TTC549 (cell line): ENCODE data around the gene MAP1B.
"Not testable (repeated sequence)": the region's sequence is repeated elsewhere in the genome, so short reads cannot be mapped to it uniquely, and the experiment has no call there.

ENCODE experiments used
- FAIRE-seq: peaks from 2 replicates; lab custom pipeline; 2012; peaks lifted over from hg19 to GRCh38; lab: Jason Lieb, UNC

MAP1B gene

DNA sequence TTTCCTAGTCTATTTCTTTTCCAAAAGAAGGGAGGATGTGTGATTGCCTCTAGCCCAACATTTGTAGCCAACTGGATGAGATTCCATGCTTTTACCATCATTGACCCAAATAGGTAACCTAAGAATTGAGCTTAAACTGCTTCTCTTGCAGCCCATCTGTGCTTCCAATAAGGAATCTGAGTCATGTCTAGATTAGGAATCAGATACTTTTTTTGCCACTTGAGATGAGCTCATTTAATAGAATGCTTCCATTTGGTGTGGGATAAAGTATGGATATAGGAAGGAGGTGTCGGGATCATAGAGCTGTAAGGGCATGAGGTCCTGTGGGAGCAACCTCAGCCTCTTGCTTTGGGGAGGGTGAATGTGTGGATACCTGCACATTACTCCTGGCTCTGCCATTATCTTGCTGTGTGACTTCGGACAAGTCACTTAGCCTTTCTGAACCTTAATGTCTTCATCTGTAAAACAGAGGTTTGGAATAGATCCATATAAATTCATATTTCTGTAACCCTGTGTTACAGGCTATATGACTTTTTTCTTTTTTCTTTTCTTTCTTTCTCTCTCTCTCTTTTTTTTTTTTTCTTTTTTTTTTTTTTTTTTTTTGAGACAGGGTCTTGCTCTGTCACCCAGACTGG is 56.2 kb downstream of the MAP1B start:
- FAIRE-seq = no peak

DNA sequence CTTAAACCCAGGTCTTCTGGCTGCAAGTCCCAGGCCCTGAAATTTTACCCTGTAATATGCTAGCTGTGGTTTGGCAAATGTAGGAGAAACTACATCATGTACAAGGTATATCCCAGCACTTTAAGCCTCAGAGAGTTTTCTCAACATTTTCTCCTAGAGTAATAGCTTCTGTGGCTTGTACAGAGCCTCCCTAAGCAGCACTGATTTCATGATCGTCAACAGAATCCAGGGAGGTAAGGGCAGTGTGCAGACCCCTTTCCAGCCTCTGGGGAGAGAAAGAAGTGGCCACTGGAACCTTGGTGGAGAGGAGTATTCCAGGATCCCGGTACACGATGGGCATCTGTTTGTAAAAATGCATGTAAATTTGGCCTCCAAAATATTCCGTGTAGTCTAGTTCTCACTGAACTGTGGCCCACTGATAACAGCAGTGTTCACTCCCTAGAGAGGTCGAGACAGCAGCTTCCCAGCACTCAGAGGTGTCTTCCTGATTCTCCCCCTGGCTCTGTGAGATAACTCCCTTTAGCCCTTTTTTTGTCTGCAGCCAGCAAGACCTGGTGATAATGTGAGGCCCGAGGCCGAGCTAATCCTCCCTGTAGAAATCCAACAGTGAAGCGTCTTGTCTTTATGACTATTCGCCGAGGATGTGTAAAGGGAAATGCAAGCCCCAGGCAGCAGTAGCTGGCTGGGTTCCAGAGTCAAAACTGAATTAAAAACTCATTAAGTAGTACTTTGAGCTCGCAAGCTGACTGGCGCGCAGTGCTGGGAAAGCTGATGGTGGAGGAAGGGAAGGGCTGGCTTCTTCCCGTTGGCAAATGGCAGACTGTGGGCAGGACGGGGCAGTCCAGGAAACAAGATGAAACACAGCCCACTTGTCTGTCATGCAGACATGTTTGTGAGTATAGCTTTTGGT is 59.0 kb downstream of the MAP1B start:
- no peak for FAIRE-seq

DNA sequence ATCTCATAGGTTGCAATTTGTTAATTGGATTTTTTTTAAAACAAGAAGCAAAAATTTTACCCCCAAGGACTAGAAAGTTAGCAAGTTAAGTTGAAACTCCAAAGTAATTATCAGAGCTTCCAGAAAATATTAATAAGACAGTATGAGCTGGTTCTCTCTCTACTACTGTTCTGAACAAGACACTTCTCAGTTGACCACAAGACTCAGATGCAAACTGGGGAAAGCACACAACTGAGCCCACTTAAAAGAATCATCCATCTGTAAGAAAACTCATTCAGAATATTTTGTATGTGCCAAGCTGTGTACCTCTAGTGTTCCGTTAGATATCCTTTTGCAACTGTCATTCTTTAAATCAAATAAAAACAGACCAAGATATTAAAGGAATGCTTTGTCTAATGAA is 60.0 kb downstream of the MAP1B start:
- FAIRE-seq = no peak

- FAIRE-seq = no peak
Observed at GRCh38 chr5:72167804-72168203, 60.5 kb downstream of the MAP1B start.

DNA sequence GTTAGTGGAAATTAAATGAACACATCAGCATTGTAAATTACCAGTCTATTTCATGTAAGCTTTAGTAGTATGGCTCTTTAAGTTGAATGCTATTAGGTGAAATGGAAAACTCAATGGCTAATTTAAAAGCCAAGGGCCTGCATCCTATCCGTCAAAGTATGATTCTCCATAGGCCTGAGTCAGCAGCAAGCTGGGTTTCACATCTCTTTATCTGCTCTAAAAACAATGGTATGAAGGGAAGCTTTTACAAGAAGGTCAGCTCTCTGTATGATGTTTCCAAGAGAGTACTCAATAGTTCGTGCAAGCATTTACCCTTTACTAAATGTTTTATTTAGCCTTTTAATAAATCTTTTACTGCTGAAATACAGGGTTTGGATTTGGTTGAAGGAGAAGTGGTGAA is 62.8 kb downstream of the MAP1B start:
- no peak for FAIRE-seq

GRCh38 chr5:72171181-72171580 is 63.9 kb downstream of the MAP1B start:
- not testable (repeated sequence) for FAIRE-seq

DNA sequence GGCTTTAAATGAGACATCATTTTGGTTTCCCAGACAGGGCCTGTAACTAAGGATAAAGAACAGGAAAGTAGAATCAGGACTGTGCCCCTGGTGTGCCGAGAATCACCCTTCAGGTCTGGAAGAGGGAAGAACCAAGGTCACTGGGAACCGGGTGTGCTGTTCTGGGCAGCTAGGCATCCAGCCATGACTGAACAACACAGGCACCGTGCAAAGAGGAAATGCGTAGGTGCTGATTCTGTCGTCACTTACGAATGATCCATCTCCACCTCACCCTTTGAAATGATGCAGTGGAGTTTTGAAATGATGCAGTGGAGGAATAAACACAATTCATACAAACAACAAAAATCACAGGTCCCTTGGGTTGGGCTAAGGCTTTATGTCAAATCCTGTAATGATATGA is 64.4 kb downstream of the MAP1B start:
- no peak for FAIRE-seq

DNA sequence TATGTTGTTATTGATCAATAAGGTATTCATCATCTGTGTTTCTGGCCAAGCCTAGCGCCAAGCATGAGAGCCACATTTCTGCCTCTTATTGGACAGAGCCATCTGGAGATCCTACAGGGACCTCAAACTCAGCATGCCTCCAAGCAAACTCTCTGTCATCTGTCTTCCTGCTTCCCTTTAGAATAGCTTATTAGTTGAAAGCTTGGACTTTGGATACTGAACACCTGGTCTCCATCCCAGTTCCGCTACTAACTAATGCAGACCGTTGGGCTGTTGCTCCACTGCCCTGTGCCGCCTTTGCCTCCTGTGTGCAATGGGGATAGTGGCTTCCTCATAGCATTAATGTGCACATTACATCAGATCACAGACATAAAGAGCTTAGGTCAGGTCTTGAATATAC is 65.5 kb downstream of the MAP1B start:
- no peak for FAIRE-seq

- FAIRE-seq = no peak
Observed at GRCh38 chr5:72177538-72177937, 70.3 kb downstream of the MAP1B start.

DNA sequence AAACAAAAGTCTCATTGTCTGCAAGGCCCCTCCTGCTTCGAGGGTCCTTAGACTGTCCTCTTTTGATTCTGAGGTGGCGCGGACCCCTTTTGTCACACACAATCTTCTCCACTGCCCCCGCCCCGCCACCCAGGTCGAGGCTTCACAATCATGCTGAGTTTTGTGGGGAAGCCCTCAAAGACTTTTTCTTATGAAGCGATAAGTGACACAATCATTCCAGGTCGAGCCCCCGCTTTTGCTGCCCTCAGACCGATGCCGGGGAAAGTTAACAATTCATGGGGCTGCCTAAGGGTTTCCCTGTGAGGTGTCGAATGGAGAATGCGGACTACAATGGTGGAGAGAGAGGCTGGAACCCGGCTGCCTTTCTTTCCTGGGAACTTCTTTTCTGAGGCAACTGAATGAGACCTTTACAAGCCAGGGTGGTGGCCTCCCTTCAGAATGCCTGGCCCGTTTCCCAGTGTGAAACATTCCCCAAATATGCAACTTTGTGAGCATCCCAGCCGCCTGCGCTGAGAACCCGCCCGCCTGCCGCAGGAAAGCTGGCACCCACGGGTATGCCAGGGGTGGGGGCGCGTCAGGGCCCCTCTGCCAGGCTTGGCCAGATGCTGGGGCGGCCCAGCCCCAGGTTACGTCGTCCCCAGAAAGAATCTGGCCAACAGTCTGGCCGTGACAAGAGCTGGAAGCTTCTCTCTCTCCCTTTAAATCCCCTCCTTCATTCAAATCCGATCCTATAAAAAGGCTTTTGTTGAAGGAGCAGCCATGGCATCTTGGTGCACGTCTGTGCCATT is 71.9 kb downstream of the MAP1B start:
- no peak for FAIRE-seq

DNA sequence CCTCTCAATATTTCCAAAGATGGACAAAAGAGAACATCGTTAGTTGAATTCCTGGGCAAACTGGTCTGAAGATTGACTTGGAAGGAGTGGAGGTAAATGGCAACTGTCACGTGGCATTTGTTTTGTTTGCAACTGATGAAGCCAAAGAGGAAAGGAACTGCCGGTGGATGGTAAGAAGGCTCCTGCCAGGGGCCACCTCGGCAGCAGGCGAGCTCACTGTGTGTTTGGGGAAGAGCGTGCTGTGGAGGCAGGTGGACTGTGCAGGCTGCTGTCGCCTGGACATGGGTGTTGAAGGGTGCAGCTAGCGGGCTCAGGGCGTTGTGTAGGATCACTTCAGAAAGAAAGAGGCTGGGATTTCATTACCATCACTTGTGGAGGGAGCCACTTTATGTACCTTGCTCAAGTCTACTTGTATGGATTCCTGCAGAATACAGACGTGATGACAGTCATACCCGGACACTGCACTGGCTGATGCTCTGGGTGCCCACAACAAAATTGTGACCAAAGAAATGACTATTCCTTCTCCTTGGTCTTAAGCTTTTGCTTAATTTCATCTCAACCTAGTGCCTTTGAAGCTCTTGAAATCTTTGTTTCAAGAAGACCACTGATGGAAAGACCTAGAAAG is 72.7 kb downstream of the MAP1B start:
- FAIRE-seq = no peak

DNA sequence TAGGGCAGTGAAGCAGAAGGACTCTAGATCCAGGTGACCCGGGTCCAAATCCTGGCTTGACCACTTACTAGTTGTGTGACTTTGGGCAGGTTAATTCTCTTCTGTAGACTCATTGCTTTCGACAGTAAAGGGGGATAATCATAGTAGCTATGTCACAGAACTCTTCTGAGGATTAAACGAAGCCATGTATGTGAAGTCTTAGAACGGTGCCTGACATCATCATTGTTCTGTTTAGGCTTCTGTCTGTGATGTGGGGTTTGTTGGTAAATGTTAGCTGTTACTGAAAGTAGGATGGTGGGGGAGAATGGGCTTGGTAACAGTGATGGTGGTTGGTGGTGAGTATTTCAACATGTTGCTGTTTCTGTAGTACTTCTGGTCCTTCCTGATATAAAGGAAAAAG is 73.7 kb downstream of the MAP1B start:
- no peak for FAIRE-seq

GRCh38 chr5:72182686-72183085 is 75.4 kb downstream of the MAP1B start:
- no peak for FAIRE-seq

DNA sequence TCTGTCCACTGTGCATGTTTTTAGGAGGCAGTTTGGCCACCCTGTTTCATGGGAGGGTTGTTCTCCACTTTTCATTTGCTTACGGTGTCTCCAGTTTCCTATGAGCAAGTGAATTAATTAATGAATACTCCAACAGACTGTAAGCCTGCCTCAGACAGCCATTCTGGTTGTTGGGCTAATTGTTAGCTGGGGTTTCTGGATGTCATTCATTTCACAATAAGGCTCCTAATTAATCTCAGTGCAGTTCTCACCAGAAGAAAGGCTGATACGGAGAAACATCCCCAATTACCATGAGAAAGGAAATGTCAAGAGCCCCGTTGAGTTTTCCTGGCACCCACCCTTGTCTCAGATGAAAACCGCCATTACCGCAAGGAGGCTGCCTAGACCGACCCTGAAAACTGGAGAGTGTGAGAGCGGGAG is 75.8 kb downstream of the MAP1B start:
- FAIRE-seq = no peak

DNA sequence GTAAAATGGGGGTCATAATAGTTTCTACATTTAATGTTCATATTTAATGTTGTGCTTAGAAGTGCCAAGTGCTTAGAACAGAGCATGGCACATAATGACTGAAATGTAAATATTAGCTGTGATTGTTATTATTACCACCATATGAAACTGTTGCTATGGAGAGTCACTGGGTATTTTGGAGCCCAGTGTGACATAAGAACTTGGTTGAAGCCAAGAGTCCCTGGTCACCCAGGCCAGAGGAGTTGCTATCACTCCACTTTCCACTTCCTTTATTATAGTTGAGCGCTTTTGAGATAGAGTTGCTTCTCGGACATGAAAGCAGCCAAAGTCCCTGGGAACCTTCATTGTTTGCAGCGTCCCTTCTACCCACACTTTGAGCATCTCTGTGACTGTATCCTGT is 77.1 kb downstream of the MAP1B start:
- FAIRE-seq = no peak

DNA sequence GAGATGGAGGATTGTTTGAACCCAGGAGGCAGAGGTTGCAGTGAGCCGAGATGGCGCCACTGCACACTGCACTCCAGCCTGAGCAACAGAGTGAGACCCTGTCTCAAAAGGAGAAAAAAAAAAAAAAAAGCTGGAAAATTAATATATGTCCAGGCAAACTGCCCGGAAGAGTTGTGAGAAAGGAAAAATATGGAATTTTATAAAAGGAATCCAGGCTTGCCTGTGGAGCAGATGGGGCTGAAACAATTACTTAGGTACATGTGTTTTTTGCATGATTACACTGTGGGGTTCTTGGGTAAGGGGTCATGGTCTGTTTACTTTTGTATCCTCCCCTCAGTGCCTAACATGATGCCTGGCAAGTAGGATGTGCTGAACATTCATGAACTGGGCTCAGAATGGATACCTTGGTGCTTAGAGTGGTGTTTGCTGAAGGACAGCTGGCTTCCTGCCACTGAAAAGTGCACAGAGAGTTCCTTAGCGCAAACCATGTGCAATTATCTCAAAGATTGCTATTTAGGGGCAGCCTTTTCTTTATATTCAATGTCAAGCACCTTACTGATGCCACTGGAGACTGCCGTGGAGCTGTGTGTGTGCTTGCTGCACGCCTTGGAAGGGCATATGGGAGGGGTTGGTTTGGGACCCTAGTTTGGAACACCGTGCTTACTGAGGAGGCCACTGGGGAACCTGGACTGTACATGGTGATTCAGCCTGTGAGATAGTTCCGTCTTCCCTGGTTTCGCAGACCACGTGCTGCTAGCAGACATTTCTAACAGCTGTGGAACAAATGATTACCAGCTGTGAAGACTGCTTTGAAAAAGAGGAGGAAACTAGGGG is 78.4 kb downstream of the MAP1B start:
- no peak for FAIRE-seq

DNA sequence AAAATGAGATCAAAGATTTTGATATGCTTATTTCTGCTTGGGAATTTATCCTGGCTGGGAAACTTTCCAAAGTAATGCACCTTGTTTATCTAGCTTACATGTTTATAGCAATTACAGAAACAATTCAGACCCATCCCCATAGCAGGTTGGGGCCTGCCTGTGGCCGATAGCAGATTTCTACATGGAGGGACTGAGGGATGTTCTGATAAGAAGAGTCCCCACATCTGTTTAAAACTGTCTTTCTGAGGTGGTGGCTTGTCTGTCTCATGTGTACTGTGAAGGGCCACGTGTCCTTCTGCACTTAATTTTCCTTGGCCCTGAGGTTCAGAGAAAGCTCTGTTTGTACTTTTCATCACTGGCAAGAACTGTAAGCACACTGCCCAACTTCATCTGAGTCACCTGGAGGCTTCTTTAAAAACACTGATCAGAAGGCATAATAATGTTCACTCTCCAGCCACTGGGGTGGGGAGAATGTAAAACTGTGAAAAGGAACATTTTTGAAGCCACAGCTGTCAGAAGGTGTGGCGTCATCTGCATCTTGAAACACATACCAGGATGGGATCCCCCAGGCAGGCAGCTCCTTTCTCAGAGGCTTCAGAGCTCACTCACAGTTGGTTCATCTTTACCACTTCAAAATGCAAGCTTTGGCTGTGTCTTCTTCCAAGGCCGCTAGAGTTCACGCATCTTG is 80.3 kb downstream of the MAP1B start:
- FAIRE-seq = no peak

DNA sequence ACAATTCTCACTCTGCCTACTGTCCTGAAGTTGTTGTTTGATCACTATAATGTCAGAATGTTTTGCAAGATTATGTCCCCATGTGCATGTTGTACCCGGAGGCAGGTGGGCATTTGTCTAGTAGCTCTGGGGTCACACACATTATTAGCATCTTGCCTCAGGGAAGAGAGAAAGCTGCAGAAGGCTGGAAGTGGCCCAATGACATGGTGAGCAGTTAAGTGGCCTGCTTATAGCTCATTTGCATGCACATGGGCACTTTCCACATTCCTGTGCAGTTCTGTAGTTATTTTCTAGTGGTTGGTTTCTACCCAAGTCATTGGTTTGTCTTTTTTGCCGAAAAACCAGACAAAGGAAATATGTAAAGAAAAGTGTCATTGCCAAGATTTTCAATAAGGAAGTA is 80.9 kb downstream of the MAP1B start:
- no peak for FAIRE-seq

GRCh38 chr5:72189146-72189545 is 81.9 kb downstream of the MAP1B start:
- FAIRE-seq = no peak

- FAIRE-seq = no peak
Observed at GRCh38 chr5:72191404-72191803, 84.1 kb downstream of the MAP1B start.

- no peak for FAIRE-seq
Observed at GRCh38 chr5:72194846-72195245, 87.6 kb downstream of the MAP1B start.
